SK-N-SH treated with all-trans-retinoic acid at 6 μM for 48 hours (cell line): Measurements from ENCODE around the gene ZSCAN9.

ENCODE experiments used
- ARNTL ChIP-seq: fragments of 450-650 bp; formaldehyde crosslinking; IDR thresholded peaks from 2 replicates; pipeline ENCODE4 v1.5.0; 2020; ENCODE audit warnings: low read depth, mild to moderate bottlenecking, moderate library complexity, borderline replicate concordance
- ZFP3 ChIP-seq: fragments of 250-450 bp; sonication (Bioruptor Pico); IDR thresholded peaks from 2 replicates; pipeline ENCODE4 v1.5.0; 2020; ENCODE audit warnings: mild to moderate bottlenecking, moderate library complexity
- TF ChIP-seq, protein P1 (sequence below): fragments of 250-450 bp; sonication (Bioruptor Pico); IDR thresholded peaks from 2 replicates; pipeline ENCODE4 v1.8.0; 2020; ENCODE audit warnings: mild to moderate bottlenecking, moderate library complexity, borderline replicate concordance

GRCh38 chr6:28203201-28203600 lies 21.9 kb upstream of the ZSCAN9 start:
- TF ChIP-seq ARNTL (CRISPR knock-in tag) (no peak), ZFP3 (CRISPR knock-in tag) (no peak)
- TF ChIP-seq, protein P1, sequence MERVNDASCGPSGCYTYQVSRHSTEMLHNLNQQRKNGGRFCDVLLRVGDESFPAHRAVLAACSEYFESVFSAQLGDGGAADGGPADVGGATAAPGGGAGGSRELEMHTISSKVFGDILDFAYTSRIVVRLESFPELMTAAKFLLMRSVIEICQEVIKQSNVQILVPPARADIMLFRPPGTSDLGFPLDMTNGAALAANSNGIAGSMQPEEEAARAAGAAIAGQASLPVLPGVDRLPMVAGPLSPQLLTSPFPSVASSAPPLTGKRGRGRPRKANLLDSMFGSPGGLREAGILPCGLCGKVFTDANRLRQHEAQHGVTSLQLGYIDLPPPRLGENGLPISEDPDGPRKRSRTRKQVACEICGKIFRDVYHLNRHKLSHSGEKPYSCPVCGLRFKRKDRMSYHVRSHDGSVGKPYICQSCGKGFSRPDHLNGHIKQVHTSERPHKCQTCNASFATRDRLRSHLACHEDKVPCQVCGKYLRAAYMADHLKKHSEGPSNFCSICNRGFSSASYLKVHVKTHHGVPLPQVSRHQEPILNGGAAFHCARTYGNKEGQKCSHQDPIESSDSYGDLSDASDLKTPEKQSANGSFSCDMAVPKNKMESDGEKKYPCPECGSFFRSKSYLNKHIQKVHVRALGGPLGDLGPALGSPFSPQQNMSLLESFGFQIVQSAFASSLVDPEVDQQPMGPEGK: no peak
